Stimulated activated naive CD4-positive, alpha-beta T cell treated with Interleukin-2 at 50 U/mL for 16 hours (primary cell): ENCODE data around the gene YWHAE.
"Not testable (repeated sequence)": the region's sequence is repeated elsewhere in the genome, so short reads cannot be mapped to it uniquely, and the experiment has no call there.

Experiments
- DNase-seq: peaks from one replicate; lab custom pipeline; 2025; lab: John Stamatoyannopoulos, UW

YWHAE gene

DNA sequence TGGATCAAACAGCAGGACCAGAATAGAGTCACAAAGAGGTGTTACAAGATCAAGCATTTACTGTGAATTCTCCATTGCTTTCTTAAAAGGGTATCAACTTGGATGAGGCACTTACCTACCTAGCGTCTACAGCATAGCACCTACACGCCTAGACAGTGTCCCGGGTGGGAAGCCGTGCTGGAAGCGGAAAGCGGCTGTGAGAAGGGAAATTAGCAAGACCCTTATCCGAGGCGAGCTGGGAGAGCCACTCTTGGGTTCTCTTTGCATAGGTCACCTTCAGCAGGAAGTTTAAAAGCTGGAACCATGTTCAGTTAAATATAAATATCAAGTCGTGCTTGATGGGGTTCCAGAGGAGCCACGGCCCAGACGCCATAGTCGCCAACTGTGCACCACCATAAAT, 74.3 kb downstream of the YWHAE start:
- DNase-seq = no peak

DNA sequence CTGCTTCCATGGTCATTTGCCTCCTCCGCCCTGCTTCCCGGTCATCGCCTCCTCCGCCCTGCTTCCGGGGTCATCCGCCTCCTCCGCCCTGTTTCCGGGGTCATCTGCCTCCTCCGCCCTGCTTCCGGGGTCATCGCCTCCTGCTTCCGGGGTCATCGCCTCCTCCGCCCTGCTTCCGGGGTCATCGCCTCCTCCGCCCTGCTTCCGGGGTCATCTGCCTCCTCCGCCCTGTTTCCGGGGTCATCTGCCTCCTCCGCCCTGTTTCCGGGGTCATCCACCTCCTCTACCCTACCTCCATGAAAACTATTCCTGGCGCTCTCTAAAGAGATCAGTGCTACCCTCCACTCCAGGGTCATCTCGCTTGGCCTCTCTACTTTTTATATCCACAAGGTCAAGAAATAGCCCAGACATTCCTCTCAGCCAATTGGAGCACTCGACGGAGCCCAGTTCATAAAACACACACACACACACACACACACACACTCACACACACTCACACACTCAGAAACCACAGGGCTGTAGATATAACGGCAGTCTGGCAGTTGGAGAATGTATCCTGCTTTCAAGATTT, 75.7 kb downstream of the YWHAE start:
- DNase-seq = no peak

DNA sequence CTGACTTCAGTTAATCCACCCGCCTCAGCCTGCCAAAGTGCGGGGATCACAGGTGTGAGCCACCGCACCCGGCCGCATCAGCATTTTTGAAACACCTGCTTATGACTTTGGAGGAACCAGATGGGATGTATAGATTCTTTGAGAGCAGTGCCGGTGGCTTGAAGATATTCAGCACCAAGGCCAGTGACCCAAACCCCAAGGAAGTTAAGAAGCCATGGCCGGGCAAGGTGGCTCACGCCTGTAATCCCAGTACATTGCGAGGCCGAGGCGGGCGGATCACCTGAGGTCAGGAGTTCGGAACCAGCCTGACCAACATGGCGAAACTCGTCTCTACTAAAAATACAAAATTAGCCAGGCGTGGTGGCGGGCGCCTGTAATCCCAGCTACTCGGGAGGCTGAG, 76.7 kb downstream of the YWHAE start:
- DNase-seq = no peak

DNA sequence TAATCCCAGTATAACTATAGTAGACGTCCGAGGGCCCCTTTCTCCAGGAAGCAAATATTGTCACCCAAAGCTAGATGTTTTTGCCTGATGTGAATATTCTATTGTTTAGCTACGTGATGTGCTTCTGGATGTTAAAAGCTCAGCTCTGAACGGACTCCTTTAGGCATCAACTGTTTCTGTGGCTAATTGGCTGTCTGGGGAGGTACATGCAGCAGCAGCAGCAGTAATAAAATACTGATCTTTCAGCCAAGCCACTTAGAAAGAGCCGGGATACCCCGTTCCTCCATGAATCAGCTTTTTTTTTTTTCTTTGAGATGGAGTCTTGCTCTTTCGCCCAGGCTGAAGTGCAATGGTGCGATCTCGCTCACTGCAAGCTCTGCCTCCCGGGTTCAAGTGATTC, 77.5 kb downstream of the YWHAE start:
- no peak for DNase-seq

DNA sequence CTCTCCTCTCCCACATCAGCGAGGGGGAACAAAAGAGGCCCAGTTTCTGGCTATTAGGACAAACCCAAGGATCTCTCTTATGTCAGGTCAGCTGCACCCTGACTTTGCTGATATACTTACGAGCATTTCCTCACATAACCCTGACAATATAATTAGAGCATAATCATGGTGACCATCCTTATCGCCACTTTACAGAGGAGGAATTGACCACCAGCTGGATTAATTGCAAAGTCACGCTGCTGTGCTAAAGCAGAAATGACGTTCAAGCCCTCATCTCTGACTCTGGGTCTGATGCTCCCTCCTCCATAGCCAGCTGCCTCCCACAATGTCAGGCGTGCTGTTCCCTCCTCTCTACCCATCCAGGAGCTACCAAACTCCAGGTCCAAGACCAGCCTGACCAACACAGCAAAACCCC, 78.0 kb downstream of the YWHAE start:
- no peak for DNase-seq

DNA sequence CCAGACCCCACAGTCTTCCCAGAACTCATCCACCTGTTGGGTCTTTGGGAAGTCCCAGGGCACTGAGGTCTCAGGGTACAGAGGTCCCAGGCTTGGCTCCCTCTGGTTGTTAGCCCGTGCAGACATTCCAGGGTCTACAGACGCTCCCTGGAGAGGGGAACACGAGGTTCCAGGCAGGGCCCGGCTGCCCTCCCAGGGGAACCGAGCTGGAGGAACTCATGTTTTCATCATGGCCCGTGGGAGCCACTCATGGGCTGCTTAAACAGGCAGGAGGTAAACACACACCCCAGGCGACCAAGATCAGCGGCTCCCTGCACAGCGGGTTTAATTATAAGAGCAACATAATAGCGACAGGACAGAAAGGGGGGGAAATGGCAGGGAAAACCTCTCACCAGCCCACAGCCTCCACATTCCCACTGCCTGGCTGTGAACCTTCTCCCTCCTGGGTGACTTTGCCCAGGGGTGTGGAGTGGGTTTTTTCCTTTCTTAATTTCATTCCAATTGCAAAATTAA, 84.1 kb downstream of the YWHAE start:
- DNase-seq = no peak

DNA sequence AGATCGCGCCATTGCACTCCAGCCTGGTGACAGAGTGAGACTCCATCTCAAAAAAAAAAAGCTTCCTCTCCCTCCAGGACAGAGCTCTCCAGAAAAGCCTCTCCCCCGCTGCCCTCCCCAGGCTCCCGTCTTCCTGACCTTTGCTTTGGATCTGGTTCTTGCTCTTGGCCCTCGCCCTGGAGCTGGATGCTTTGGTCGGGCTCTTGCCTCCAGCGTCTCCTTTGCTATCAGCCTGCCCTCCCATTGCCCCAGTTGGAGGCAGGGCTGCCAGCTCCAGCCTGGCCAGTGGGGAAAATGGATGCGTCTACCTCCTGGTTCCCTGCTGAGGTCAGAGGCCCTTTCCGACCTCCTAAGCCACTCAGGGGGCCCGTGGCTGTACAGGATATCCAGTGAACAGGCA, 84.6 kb downstream of the YWHAE start:
- no peak for DNase-seq

DNA sequence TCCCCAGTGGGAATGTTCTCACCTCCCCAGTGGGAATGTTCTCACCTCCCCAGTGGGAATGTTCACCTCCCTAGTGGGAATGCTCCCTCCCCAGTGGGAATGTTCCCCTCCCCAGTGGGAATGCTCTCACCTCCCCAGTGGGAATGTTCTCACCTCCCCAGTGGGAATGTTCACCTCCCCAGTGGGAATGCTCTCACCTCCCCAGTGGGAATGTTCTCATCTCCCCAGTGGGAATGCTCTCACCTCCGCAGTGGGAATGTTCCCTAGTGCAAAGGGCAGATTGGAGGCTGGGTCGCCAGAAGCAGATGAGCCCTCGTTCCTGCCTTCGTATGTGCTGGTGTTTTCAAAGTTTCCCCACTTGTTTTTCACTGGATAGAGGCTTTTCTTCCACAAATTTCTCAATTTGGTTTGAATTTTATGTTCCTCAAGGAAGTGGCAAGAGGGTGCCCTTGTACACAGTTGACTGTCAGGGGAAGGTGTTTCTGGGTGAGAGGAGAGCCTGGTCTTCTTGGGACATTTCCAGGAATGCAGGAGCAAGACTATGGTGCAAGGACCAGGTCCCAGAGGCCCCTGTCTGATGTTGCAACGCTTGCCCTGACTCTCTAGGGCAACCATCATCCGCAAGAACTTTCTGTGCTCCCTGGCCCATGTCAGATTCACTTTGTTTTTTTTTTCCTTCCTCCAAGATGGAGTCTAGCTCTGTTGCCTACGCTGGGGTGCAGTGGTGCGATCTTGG, 86.6 kb downstream of the YWHAE start:
- DNase-seq = no peak

DNA sequence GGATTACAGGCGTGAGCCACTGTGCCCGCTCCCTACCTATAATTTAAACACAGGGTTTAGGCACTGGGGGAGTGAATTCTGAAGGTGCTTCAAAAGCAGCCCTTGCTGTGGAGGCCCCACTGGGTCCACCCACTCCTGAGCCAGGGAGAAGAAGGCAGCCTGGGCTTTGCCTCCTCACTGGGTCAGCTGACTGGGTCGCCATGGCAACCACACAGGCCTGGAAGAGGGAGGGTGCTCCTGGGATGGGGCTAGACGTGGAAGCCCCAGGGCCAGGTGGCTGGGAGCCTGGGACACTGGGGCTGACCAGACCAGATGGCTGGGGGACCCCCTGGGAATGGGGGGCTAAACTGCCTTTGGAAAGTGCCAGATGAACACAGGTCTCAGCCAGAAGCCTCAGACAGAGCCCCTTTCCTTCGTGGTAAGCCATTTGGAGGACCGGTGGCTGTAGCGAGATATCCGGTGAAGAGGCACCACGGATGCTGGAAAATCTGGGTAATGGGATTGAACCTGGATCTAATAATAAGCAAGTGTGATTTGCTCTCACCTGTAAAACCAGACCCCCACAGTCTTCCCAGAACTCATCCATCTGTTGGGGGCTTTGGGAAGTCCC, 87.7 kb downstream of the YWHAE start:
- no peak for DNase-seq

DNA sequence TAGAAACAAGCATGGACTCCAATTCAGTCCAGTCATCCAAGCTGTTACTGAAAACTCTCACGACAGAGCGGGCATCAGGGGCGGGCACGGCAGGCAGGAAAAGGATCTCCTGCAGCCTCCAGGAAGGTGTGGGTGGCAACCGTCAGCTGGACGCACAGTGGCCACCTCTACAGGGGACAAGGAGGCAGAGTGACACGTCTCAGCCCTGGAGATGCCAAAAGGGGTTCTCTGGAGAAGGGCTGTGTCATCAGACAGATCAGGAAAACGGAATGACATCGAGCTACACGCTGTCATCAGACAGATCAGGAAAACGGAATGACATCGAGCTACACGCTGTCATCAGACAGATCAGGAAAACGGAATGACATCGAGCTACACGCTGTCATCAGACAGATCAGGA, 92.2 kb downstream of the YWHAE start:
- DNase-seq = not testable (repeated sequence)

DNA sequence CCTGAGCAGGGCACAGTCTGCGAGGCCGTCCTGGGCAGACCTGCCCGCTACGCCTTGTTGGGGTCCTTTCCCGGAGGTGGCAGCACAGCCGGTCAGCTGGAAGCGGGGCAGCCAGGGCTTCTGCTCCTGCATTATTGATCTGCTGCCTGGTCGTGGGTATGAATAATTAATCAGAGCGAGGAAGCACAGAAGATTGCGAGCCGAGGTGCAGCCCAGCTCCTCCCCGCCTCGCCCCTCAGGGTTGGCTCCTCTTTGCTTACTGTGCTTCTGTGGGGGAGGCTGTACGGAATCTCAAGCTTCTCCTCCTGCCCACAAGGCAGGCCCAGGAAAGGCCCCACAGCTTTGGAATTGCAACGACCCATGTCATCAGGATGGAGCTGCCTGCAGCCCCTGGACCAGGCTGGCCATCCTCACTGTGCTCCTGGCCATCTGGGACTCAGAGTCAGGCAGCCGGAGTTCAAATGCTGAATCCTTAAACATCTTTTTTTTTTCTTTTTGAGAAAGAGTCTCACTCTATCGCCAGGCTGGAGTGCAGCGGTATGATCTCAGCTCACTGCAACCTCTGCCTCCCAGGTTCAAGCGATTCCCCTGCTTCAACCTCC, 95.0 kb downstream of the YWHAE start:
- DNase-seq = no peak

DNA sequence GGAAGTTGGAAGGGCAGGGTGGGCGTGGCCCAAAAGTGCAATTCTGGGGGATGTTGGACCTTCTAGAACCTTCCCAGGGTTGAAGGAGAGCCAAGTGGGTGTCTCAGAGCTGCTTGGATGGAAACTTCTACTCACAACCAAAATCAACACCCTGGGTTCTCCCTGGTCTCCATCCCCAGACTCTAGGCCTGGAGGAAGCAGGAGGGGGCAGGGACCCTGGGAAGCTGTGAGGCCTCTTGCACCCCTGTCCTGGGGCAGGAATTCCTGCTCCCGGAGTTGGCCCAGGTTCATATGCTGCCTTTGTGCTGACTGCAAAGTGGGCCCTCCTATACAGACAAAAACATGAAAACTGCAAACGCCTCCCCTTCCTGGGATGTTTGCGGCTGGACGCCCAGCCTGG, 95.5 kb downstream of the YWHAE start:
- DNase-seq = no peak

DNA sequence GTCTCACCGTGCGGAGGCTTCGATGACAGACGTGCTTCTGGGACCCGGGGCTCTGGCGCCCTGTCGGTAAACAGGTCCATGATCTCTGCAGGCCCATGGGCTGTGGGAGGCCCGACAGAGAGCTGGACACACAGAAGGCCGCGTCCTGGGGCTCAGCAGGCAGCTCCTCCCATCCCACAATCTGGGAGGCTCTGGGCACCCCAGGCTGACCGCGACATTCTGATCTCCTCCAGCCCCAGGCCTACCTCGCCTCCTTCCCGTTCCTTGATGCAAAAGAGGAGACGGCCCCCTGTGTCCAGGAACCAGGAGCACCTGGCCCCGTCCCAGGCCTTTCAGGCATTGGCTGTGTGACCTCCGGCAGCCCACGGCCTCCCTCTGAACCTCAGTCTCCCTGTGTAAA, 97.3 kb downstream of the YWHAE start:
- no peak for DNase-seq

DNA sequence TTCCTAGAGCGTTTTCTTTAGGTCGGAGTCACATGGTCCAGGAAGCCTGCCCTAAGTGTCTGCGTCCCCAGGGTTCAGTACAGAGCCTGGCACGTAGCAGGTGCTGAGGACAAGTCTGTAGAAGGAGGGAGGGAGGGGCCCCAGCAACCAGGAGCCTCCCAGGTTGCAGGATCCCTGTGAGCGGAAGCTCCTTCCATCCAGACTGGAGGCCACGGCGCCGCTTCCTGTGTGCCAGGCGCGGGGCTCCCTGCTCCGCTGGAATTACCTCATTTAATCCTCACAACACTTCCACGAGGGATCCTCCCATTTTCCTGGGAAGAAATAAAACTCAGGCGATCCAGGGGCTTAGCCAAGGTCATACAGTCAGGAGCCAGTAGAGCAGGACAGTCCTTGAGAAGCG, 98.5 kb downstream of the YWHAE start:
- DNase-seq = no peak

DNA sequence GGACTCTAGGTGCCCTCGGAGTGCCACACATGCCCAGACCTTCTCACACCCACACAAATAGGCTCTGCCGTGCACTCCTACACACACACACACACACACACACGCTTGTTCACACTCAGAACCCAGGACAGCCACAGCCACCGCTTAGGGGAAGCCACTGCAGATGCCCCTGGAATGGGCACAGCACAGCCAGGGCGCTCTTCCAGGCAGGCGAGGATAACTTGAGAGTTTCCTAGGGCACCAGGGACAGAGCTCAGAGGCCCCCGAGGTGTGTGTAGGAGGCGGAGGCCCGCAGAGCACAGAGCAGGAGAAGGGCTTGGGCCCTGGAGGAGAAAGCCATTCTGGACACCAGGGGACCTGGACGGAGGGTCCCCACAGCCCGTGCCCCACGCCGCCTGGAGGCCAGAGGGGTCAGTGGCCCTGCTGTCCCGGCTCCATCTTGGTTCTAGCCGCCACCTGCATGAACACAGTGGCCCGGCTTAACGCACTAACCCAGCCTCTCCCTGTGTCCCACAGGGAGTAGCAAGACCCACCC, 99.6 kb downstream of the YWHAE start:
- DNase-seq = no peak

DNA sequence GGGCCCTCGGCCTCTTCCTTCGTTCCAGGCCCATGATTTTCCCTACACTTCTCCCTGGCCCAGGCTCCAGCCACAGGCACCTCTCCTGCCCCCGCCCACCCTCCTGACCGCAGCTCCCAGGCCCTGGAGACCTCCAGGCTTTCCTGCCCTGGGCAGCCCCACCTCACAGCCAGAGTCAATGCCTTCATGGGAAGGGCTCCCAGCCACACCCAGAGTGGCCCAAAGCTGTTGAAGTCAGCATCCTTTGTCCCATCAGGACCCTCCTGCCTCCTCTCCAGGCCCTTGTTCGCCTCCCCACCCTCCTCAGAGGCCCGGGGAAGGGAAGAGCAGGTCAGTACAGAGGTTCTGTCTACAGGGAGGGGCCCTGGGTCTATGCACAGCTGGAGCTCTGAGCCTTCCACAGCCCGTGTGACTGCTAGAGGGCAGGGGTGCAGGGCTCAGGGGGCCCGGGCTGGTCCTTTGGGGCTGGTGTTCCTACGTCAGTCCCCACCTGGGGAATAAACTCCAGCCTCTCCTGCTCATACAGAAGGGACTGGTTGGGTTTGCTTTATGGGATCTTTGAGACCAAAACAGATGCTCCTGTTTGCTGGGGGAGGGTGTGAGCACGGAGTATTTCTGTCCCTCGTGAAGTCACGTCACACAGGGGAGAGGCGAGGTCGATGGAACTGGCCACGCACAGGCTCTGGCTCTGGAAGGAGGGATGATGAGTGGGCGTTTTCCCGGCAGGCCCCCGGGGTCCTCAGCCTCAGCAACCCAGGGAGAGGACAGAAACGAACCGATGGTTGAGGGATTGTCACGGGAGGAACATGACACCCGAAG, 100.3 kb downstream of the YWHAE start:
- DNase-seq = no peak

DNA sequence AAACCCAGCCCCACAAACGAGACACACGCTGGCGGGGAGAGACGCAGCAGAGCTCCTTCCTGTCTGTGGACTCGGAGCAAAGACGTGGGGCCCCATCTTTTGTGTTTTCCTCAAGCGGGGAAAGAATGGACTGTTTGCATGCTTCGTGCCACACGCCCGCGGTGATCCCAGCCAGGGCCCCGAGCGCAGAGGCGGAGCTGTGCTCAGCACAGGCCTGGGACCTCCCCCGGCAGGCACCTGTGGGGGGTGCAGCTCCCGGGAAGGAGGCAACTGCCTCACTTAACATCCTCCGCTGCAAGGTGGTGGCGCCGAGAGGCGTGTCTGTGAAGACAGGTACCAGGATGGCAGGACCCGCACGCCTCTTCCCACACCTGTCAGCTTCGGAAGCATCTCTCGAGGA, 101.4 kb downstream of the YWHAE start:
- DNase-seq = peak; percentile 19
